Panc1 (cell line): ENCODE data around the gene PARP11. TPM values are rescaled to one million over a fixed set of nuclear protein-coding genes. Genes with fewer than 3 reads are reported as not detected.

Experiments
- ATAC-seq: fragments of 200-7000 bp; cut with Tn5 transposase; 2 replicates; pipeline ENCODE4 v1.9.1; 2020; ENCODE audit warnings: mild to moderate bottlenecking, moderate library complexity
- BruUV-seq: library from RNA; stranded (reverse); fragments of 400-500 nt; replicated peaks from 2 replicates; lab custom pipeline; 2021; lab: Mats Ljungman, UMichigan
- CTCF ChIA-PET: fragments of 300-600 bp; sonication (Branson Sonifier 250); formaldehyde crosslinking; loops from one replicate; lab custom pipeline; 2022; ENCODE audit warnings: antibody characterized with exemption; lab: Charles Lee
- POLR2A ChIA-PET: fragments of 300-600 bp; sonication (Branson Sonifier 250); formaldehyde crosslinking; loops from one replicate; lab custom pipeline; 2022; ENCODE audit warnings: antibody characterized with exemption; lab: Charles Lee
- DNase-seq: peaks from one replicate; pipeline ENCODE4 v3.0.0-alpha.2; 2010; ENCODE audit warnings: low read depth, low spot score
- H3K27ac ChIP-seq: 2 replicates; pipeline ENCODE4 v1.5.1; 2011; ENCODE audit warnings: mild to moderate bottlenecking, low read length, inconsistent platforms
- H3K27me3 ChIP-seq: fragments of 200-500 bp; sonication (Bioruptor generic); 2 replicates; pipeline ENCODE4 v1.6.0; 2014; ENCODE audit warnings: low read length, inconsistent platforms; ENCODE audit not compliant: control insufficient read depth, insufficient read depth
- H3K36me3 ChIP-seq: fragments of 200-500 bp; sonication (Bioruptor generic); 2 replicates; pipeline ENCODE4 v1.5.1; 2014; ENCODE audit warnings: inconsistent platforms, mild to moderate bottlenecking, low read length, moderate library complexity; ENCODE audit not compliant: control insufficient read depth, insufficient read depth
- H3K4me1 ChIP-seq: 2 replicates; pipeline ENCODE4 v1.5.1; 2011; ENCODE audit warnings: inconsistent platforms, mild to moderate bottlenecking, low read length, moderate library complexity; ENCODE audit not compliant: control insufficient read depth, insufficient read depth
- H3K4me3 ChIP-seq, 2 experiments: 2 replicates each; pipeline ENCODE4 v1.5.1; 2011 to 2012; ENCODE audit warnings: low read depth in 2 of 2, low read length in 2 of 2, mild to moderate bottlenecking in 2 of 2, inconsistent platforms in 1 of 2, moderate library complexity in 1 of 2
- H3K9me3 ChIP-seq: fragments of 200-500 bp; sonication (Bioruptor generic); 2 replicates; pipeline ENCODE4 v1.5.1; 2014; ENCODE audit warnings: low read depth, mild to moderate bottlenecking, inconsistent platforms, low read length, moderate library complexity; ENCODE audit not compliant: control insufficient read depth, insufficient read depth
- POLR2AphosphoS5 ChIP-seq: IDR thresholded peaks from 2 replicates; pipeline ENCODE4 v1.6.1; 2012; ENCODE audit warnings: mild to moderate bottlenecking, low read depth, low read length, moderate library complexity
- SIN3A ChIP-seq: IDR thresholded peaks from 2 replicates; pipeline ENCODE4 v1.6.1; 2012; ENCODE audit warnings: low read depth, mild to moderate bottlenecking, low read length, moderate library complexity, borderline replicate concordance; ENCODE audit not compliant: insufficient read depth
- TCF7L2 ChIP-seq: IDR thresholded peaks from 2 replicates; pipeline ENCODE4 v1.6.1; 2011; ENCODE audit warnings: mild to moderate bottlenecking, low read depth, low read length, inconsistent platforms
- in situ Hi-C: cut with HindIII; loops from 2 replicates; pipeline ENCODE4 v1.10.0; 2016; ENCODE audit warnings: low sequenced_read_pairs, low pct_unique_long_range_greater_than_20kb
- intact Hi-C: fragments of 100-400 bp; cut with micrococcal nuclease; formaldehyde crosslinking; loops from one replicate; pipeline ENCODE4 v1.10.0; 2022; ENCODE audit not compliant: unreplicated experiment
- total RNA-seq: library from RNA; stranded (reverse); gene quantifications from one replicate; pipeline ENCODE4 v1.2.1, GENCODE V29; 2021; ENCODE audit not compliant: unreplicated experiment
- TF ChIP-seq, protein P1 (sequence below): fragments of 450-650 bp; IDR thresholded peaks from 2 replicates; pipeline ENCODE4 v1.5.1; 2017; ENCODE audit warnings: mild to moderate bottlenecking
- TF ChIP-seq, protein P2 (sequence below), 2 experiments: IDR thresholded peaks; 2 replicates each; pipeline ENCODE4 v1.6.1; 2011 to 2012; ENCODE audit warnings: low read depth in 2 of 2, control low read depth in 1 of 2, low read length in 1 of 2, mild to moderate bottlenecking in 1 of 2, moderate library complexity in 1 of 2; ENCODE audit not compliant: insufficient read depth in 1 of 2

Gene PARP11
- total RNA-seq, 1 experiment from 2014 or later = 7.3 TPM

DNA sequence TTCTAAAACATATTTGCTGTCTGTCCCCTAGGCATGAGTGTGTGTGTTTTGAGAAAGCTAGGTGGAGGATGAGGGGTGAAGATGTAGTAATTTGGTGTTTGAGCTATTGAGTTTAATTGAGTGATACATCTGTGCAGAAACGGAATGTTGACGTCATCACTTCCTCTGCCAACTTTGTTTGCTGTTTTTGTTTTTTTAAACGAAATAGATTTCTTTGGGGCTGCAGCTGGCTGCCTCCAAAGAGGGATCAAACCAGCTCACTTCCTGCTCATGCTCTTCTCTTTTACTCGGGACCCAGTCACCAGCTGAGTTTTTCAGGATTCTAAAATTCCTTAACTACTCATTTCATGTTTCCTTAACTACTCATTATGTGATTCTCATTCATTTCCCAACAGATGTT is 100.8 kb downstream of the PARP11 start:
- intact Hi-C loops = loop anchor here (10.0 kb wide), 1 partner anchor 108 kb away; no protein-coding TSS in a partner anchor
- Histone ChIP-seq H3K36me3 (no peaks in the 10 kb centered on the region), H3K4me1 (no peaks in the 10 kb centered on the region), H3K4me3 (no peak overlapping the region), H3K9me3 (no peaks in the 10 kb centered on the region), H3K27me3 (peaks cover 5% of the 10 kb centered on the region; the same call in 1 of the 2 replicates), H3K27ac (no peak overlapping the region)
- no TSS peak for BruUV-seq
- ChIA-PET CTCF (no interaction called here), POLR2A (no interaction called here)
- in situ Hi-C loops = no loop called here
- DNase-seq = no peak
- TF ChIP-seq, protein P1, sequence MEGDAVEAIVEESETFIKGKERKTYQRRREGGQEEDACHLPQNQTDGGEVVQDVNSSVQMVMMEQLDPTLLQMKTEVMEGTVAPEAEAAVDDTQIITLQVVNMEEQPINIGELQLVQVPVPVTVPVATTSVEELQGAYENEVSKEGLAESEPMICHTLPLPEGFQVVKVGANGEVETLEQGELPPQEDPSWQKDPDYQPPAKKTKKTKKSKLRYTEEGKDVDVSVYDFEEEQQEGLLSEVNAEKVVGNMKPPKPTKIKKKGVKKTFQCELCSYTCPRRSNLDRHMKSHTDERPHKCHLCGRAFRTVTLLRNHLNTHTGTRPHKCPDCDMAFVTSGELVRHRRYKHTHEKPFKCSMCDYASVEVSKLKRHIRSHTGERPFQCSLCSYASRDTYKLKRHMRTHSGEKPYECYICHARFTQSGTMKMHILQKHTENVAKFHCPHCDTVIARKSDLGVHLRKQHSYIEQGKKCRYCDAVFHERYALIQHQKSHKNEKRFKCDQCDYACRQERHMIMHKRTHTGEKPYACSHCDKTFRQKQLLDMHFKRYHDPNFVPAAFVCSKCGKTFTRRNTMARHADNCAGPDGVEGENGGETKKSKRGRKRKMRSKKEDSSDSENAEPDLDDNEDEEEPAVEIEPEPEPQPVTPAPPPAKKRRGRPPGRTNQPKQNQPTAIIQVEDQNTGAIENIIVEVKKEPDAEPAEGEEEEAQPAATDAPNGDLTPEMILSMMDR = no peak
- TF ChIP-seq, protein P2, sequence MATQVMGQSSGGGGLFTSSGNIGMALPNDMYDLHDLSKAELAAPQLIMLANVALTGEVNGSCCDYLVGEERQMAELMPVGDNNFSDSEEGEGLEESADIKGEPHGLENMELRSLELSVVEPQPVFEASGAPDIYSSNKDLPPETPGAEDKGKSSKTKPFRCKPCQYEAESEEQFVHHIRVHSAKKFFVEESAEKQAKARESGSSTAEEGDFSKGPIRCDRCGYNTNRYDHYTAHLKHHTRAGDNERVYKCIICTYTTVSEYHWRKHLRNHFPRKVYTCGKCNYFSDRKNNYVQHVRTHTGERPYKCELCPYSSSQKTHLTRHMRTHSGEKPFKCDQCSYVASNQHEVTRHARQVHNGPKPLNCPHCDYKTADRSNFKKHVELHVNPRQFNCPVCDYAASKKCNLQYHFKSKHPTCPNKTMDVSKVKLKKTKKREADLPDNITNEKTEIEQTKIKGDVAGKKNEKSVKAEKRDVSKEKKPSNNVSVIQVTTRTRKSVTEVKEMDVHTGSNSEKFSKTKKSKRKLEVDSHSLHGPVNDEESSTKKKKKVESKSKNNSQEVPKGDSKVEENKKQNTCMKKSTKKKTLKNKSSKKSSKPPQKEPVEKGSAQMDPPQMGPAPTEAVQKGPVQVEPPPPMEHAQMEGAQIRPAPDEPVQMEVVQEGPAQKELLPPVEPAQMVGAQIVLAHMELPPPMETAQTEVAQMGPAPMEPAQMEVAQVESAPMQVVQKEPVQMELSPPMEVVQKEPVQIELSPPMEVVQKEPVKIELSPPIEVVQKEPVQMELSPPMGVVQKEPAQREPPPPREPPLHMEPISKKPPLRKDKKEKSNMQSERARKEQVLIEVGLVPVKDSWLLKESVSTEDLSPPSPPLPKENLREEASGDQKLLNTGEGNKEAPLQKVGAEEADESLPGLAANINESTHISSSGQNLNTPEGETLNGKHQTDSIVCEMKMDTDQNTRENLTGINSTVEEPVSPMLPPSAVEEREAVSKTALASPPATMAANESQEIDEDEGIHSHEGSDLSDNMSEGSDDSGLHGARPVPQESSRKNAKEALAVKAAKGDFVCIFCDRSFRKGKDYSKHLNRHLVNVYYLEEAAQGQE (IDR thresholded peaks at IDR 0.05; ENCODE audit: insufficient read depth in 1 of 2, low read depth in 2 of 2, low read length in 1 of 2) = no peak
- TF ChIP-seq POLR2AphosphoS5 = no peak
- no peak for TF ChIP-seq TCF7L2
- TF ChIP-seq SIN3A = no peak
- no peak for ATAC-seq

DNA sequence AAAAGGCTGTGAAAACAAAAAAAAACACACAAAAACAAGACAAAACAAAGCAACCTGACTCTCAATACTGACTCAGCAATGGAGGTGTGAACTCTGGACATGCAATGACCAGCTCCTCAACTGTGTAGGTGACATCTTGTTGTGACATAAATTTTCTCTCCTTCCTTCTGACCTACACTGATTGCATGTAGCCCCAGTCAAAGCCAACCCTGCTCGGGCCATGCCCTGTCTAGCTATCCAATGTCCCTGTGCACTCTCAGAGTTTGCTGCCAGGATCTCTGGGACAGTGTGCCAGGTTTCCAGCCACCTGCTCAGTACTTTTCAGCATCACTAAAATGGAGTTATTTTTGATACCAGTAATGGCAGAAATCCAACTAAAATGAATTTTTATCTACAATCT is 101.3 kb downstream of the PARP11 start:
- DNase-seq (no peak), ATAC-seq (no peak)
- H3K27ac ChIP-seq = no peak overlapping the region
- CTCF ChIA-PET = no interaction called here
- no peak overlapping the region for H3K4me3 ChIP-seq
- H3K27me3 ChIP-seq = peaks cover 4% of the 10 kb centered on the region; the same call in 1 of the 2 replicates
- no peaks in the 10 kb centered on the region for H3K36me3 ChIP-seq
- POLR2A ChIA-PET = no interaction called here
- in situ Hi-C loops = no loop called here
- intact Hi-C loops = loop anchor here (10.0 kb wide), 1 partner anchor 107 kb away; no protein-coding TSS in a partner anchor
- no peaks in the 10 kb centered on the region for H3K9me3 ChIP-seq
- no peak for TF ChIP-seq SIN3A
- TF ChIP-seq, protein P1 = no peak
- TF ChIP-seq POLR2AphosphoS5 = no peak
- TF ChIP-seq, protein P2 (IDR thresholded peaks at IDR 0.05; ENCODE audit: insufficient read depth in 1 of 2, low read depth in 2 of 2, low read length in 1 of 2) = no peak
- no peak for TF ChIP-seq TCF7L2
- no TSS peak for BruUV-seq
- H3K4me1 ChIP-seq = no peaks in the 10 kb centered on the region
